Activated CD4-positive, CD25-positive, alpha-beta regulatory T cell treated with anti-CD3 and anti-CD28 coated beads, Interleukin-2, amount 50 U/mL, for 24 hours (primary cell): ENCODE measurements around the gene PACRG.

Experiments
- ATAC-seq, 2 donors: fragments of 150-1000 bp; cut with Tn5 transposase; one replicate each; pipeline ENCODE4 v1.10.0; 2021; ENCODE audit warnings: mild to moderate bottlenecking in 1 of 2, moderate library complexity in 1 of 2

Gene PACRG

GRCh38 chr6:163255265-163255664 lies 527.5 kb downstream of the PACRG start:
- ATAC-seq, result no peak

- no peak for ATAC-seq
Measured at GRCh38 chr6:163259689-163260088, 531.9 kb downstream of the PACRG start.

- no peak for ATAC-seq
Measured at GRCh38 chr6:163260111-163260895, 532.5 kb downstream of the PACRG start.

GRCh38 chr6:163260911-163261310 lies 533.1 kb downstream of the PACRG start:
- no peak for ATAC-seq

- no peak for ATAC-seq
Measured at GRCh38 chr6:163261361-163261760, 533.6 kb downstream of the PACRG start.

GRCh38 chr6:163262080-163262479 lies 534.3 kb downstream of the PACRG start:
- ATAC-seq, result no peak

- ATAC-seq, result no peak
Measured at GRCh38 chr6:163263196-163263595, 535.4 kb downstream of the PACRG start.

- ATAC-seq, result no peak
Measured at GRCh38 chr6:163263998-163264661, 536.4 kb downstream of the PACRG start.

- ATAC-seq, result no peak
Measured at GRCh38 chr6:163264662-163265035, 536.9 kb downstream of the PACRG start.

- no peak for ATAC-seq
Measured at GRCh38 chr6:163281634-163282033, 553.9 kb downstream of the PACRG start.

GRCh38 chr6:163282672-163283071 lies 554.9 kb downstream of the PACRG start:
- no peak for ATAC-seq

- no peak for ATAC-seq
Measured at GRCh38 chr6:163284151-163284550, 556.4 kb downstream of the PACRG start.

- no peak for ATAC-seq
Measured at GRCh38 chr6:163285691-163286090, 557.9 kb downstream of the PACRG start.

GRCh38 chr6:163287626-163288025 lies 559.9 kb downstream of the PACRG start:
- no peak for ATAC-seq

- ATAC-seq, result no peak
Measured at GRCh38 chr6:163288066-163288465, 560.3 kb downstream of the PACRG start.

GRCh38 chr6:163288915-163289314 lies 561.1 kb downstream of the PACRG start:
- ATAC-seq, result no peak

GRCh38 chr6:163289447-163289846 lies 561.7 kb downstream of the PACRG start:
- ATAC-seq, result no peak

- no peak for ATAC-seq
Measured at GRCh38 chr6:163290545-163291274, 562.9 kb downstream of the PACRG start.

GRCh38 chr6:163291622-163292021 lies 563.8 kb downstream of the PACRG start:
- no peak for ATAC-seq

- no peak for ATAC-seq
Measured at GRCh38 chr6:163293286-163293685, 565.5 kb downstream of the PACRG start.

- no peak for ATAC-seq
Measured at GRCh38 chr6:163294734-163295133, 567.0 kb downstream of the PACRG start.

GRCh38 chr6:163296835-163297519 lies 569.2 kb downstream of the PACRG start:
- no peak for ATAC-seq
